ENCODE results near the gene TLE1. TPM values are rescaled to one million over a fixed set of nuclear protein-coding genes. Genes with fewer than 3 reads are reported as not detected.

The TLE1 gene
- total RNA-seq, 1 donor from 2014 or later, result 60.6 TPM

DNA sequence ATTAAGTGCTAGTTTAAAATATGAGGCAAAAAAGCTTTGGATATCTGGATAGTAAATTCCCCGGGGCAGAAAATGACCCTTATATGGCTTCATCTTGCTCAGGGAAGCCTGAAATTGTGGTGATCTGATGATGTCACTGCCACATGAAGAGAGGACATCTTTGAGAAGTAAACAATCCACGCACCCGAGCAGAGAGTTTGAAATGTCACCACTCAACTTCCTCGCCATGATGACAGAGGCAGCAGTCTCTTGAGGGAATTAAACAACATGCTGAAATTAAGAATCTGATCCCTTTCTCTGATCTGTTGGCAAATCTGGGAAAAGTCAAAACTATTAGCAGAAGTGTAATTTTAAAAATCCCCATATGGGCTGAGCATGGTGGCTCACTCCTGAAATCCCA lies 110.0 kb downstream of the TLE1 start:
- H3K27ac Mint-ChIP-seq (ENCODE audit: unreplicated experiment), result no peak overlapping the region
- H3K4me3 Mint-ChIP-seq (ENCODE audit: unreplicated experiment), result no peak overlapping the region
- no peaks in the 10 kb centered on the region for H3K9me3 Mint-ChIP-seq (ENCODE audit: unreplicated experiment)
- H3K36me3 Mint-ChIP-seq (ENCODE audit: unreplicated experiment), result peaks cover 31% of the 10 kb centered on the region
- no peak for DNase-seq (ENCODE audit: extremely low spot score, unreplicated experiment)
- TF ChIP-seq, protein P1, sequence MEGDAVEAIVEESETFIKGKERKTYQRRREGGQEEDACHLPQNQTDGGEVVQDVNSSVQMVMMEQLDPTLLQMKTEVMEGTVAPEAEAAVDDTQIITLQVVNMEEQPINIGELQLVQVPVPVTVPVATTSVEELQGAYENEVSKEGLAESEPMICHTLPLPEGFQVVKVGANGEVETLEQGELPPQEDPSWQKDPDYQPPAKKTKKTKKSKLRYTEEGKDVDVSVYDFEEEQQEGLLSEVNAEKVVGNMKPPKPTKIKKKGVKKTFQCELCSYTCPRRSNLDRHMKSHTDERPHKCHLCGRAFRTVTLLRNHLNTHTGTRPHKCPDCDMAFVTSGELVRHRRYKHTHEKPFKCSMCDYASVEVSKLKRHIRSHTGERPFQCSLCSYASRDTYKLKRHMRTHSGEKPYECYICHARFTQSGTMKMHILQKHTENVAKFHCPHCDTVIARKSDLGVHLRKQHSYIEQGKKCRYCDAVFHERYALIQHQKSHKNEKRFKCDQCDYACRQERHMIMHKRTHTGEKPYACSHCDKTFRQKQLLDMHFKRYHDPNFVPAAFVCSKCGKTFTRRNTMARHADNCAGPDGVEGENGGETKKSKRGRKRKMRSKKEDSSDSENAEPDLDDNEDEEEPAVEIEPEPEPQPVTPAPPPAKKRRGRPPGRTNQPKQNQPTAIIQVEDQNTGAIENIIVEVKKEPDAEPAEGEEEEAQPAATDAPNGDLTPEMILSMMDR (IDR thresholded peaks at IDR 0.05), result no peak
- H3K4me1 Mint-ChIP-seq (ENCODE audit: unreplicated experiment), result peaks cover 21% of the 10 kb centered on the region
- H3K27me3 Mint-ChIP-seq (ENCODE audit: unreplicated experiment), result no peaks in the 10 kb centered on the region

DNA sequence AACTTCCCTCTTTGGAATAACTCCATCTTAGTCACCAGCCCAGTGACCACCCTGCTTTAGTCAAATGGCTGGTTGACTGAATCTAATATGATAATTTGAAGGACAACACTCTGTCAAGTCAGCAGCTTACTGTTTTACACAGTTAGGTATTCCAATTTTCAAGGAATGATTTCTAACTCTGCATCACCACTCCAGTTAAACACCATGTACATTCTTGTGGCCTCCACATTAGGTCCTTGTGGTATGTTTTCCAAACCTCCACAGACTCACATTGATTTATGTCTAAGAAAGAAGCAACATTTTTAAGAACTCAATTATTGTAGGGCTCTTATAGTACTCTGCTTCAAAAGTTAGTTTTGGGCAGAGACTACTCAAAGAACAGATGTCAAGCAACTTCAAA lies 110.7 kb downstream of the TLE1 start:
- H3K4me3 Mint-ChIP-seq (ENCODE audit: unreplicated experiment), result no peak overlapping the region
- TF ChIP-seq, protein P1 (IDR thresholded peaks at IDR 0.05), result no peak
- H3K4me1 Mint-ChIP-seq (ENCODE audit: unreplicated experiment), result peaks cover 26% of the 10 kb centered on the region
- no peaks in the 10 kb centered on the region for H3K27me3 Mint-ChIP-seq (ENCODE audit: unreplicated experiment)
- H3K27ac Mint-ChIP-seq (ENCODE audit: unreplicated experiment), result peak overlapping the region; percentile 27
- peaks cover 26% of the 10 kb centered on the region for H3K36me3 Mint-ChIP-seq (ENCODE audit: unreplicated experiment)
- no peak for DNase-seq (ENCODE audit: extremely low spot score, unreplicated experiment)
- no peaks in the 10 kb centered on the region for H3K9me3 Mint-ChIP-seq (ENCODE audit: unreplicated experiment)

DNA sequence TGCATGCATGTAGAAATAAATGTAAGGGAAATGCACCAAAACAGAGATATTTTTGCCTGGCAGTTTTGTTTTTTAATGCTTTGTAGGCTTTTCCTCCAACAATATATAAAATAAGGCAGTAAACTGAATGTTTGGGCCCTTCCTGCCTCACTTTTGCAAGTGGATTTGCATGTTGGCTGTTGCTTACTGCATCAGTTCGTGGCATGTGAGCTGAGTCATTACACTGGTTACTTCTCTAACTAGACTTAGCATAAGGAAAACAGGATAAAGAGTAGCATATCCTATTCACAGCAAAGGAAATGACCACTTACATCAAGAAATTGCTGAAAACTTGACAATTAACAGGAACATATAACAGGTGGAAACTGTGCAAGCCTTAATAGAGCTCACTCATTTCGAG lies 113.4 kb downstream of the TLE1 start:
- Mint-ChIP-seq H3K9me3 (ENCODE audit: unreplicated experiment) (no peaks in the 10 kb centered on the region), H3K4me1 (ENCODE audit: unreplicated experiment) (peaks cover 28% of the 10 kb centered on the region), H3K27me3 (ENCODE audit: unreplicated experiment) (no peaks in the 10 kb centered on the region), H3K36me3 (ENCODE audit: unreplicated experiment) (peaks cover 14% of the 10 kb centered on the region), H3K4me3 (ENCODE audit: unreplicated experiment) (no peak overlapping the region), H3K27ac (ENCODE audit: unreplicated experiment) (no peak overlapping the region)
- DNase-seq (ENCODE audit: extremely low spot score, unreplicated experiment), result no peak
- TF ChIP-seq, protein P1 (IDR thresholded peaks at IDR 0.05), result no peak

DNA sequence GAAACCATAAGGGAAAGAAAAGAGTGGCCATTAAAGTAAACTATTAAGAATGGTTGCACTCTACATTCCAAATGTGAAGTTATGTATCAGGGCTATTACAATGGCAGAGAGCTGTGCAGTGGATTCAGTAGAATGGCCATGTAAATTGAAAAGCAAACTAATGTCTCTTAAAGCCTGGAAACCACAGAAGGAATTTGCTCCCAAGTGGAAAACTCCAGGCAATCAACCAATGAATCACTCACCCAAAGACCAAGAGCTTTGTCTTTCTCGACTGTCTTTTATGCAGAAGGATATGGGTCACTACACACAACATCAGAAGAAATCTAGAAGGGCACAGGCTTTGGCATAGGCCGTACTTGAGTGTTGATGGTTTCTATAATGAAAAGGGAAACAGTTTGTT lies 114.9 kb downstream of the TLE1 start:
- DNase-seq (ENCODE audit: extremely low spot score, unreplicated experiment), result no peak
- Mint-ChIP-seq H3K36me3 (ENCODE audit: unreplicated experiment) (peaks cover 9% of the 10 kb centered on the region), H3K4me1 (ENCODE audit: unreplicated experiment) (peaks cover 32% of the 10 kb centered on the region), H3K27me3 (ENCODE audit: unreplicated experiment) (no peaks in the 10 kb centered on the region), H3K27ac (ENCODE audit: unreplicated experiment) (no peak overlapping the region), H3K4me3 (ENCODE audit: unreplicated experiment) (no peak overlapping the region), H3K9me3 (ENCODE audit: unreplicated experiment) (no peaks in the 10 kb centered on the region)
- TF ChIP-seq, protein P1 (IDR thresholded peaks at IDR 0.05), result no peak

DNA sequence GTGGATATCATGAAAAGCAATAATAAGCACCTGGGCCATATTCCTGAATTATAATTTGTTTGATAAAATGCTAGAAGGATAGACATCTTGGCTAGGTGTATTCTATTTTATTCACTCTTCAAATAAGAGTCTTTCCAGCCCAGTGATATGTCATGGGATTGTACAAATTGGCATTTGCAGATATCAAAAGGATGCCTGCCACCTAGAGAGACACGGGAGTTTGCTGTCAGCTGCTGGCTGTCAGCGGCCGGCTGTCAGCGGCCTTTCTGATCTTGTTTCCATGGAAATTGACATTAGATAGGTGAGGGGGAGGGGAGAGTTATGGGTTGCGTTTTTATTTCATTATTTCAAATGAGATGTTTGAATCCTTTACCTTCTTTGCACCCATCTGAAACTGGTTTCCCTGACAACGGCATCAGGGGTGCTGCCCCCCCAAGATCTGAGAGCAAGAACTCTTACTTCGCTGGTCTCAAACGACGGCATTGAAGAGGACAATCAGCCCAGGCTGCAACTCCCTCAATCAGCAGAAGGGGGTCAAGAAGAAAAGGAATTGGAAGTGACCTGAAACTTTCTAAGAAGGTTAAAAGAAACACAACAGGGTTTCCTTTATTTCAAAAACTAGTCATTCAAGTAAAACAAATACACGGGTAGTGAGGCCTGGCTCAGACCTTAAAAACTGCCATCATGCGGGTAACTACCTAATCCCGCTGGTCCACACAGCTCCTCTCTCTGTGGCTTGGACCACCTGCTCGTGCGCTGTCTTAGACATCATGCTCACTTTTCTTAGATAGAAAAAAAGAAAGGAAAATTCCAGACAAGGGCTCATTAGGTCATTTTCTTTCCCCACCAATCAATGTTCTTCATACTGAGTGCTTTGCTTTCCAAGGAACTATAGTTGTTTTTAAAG lies 115.7 kb downstream of the TLE1 start:
- no peak for DNase-seq (ENCODE audit: extremely low spot score, unreplicated experiment)

More for the DNA sequence above, 115.7 kb downstream of the TLE1 start:
- Mint-ChIP-seq H3K36me3 (ENCODE audit: unreplicated experiment) (peaks cover 8% of the 10 kb centered on the region), H3K9me3 (ENCODE audit: unreplicated experiment) (no peaks in the 10 kb centered on the region), H3K4me1 (ENCODE audit: unreplicated experiment) (peaks cover 27% of the 10 kb centered on the region), H3K4me3 (ENCODE audit: unreplicated experiment) (no peak overlapping the region), H3K27ac (ENCODE audit: unreplicated experiment) (no peak overlapping the region), H3K27me3 (ENCODE audit: unreplicated experiment) (no peaks in the 10 kb centered on the region)
- TF ChIP-seq, protein P1 (IDR thresholded peaks at IDR 0.05), result no peak

Measured in osteocyte (in vitro differentiated cells).